Mucosa of descending colon (tissue), 3 donors: ENCODE data around the gene MX2. TPM values are rescaled to one million over a fixed set of nuclear protein-coding genes. Genes with fewer than 3 reads are reported as not detected.

Experiments used
- ATAC-seq: fragments of 200-7000 bp; cut with Tn5 transposase; one replicate; pipeline ENCODE4 v1.9.1; 2020; ENCODE audit warnings: mild to moderate bottlenecking, moderate library complexity
- DNase-seq, 3 donors: peaks; one replicate each; pipeline ENCODE4 v3.0.0-alpha.2; 2020
- H3K36me3 ChIP-seq: fragments of 200-600 bp; one replicate; pipeline ENCODE4 v1.8.0; 2021; ENCODE audit warnings: low read depth, mild to moderate bottlenecking
- H3K4me1 ChIP-seq: fragments of 200-600 bp; one replicate; pipeline ENCODE4 v1.8.0; 2021; ENCODE audit warnings: low read depth, mild to moderate bottlenecking
- H3K4me3 ChIP-seq: fragments of 200-600 bp; one replicate; pipeline ENCODE4 v1.8.0; 2021; ENCODE audit warnings: mild to moderate bottlenecking
- H3K9me3 ChIP-seq: fragments of 200-600 bp; one replicate; pipeline ENCODE4 v1.8.0; 2021; ENCODE audit warnings: mild to moderate bottlenecking
- intact Hi-C, 2 donors: fragments of 100-400 bp; cut with DNase I in 1 of 2; cut with micrococcal nuclease in 1 of 2; formaldehyde crosslinking; loops; one replicate each; pipeline versions ENCODE4 v1.11.0 to v1.11.1; 2022; cut with DNase I, micrococcal nuclease
- total RNA-seq, 3 donors: library from RNA; stranded (reverse); fragmentation: NEBNext Ultra II Directional in 2 of 3; extraction: Animal tissue kit (Norgen Biotek cat#: 25700) in 2 of 3; gene quantifications; one replicate each; pipeline versions ENCODE4 v1.2.1 to v1.2.4, GENCODE V29; 2021 to 2023
- TF ChIP-seq, protein P1 (sequence below): fragments of 200-600 bp; IDR thresholded peaks from one replicate; pipeline ENCODE4 v1.8.0; 2022; ENCODE audit warnings: antibody characterized with exemption, mild to moderate bottlenecking
- donor health status: DM: no; HTN: no; CAD: no; lungs with moderate emphysema.
- donor health status: DM: no; HTN: no; CAD: no.
- donor health status: DM: no; HTN: yes; CAD: no.

MX2 gene
- total RNA-seq, 3 donors from 2014 or later = 2.5 to 9.2 (median 6.3) TPM

DNA sequence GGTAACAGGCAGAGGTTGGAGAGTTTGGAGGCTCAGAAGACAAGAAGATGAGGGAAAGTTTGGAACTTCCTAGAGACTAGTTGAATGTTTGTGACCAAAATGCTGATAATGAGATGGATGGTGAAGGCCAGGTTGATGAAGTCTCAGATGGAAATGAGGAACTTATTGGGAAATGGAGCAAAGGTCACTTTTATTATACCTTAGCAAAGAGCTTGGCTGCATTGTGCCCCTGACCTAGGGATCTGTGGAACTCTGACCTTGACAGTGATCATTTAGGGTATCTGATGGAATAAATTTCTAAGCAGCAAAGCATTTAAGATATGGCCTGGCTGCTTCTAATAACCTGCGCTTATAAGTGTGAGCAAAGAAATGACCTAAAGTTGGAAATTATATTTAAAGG is 28.1 kb upstream of the MX2 start:
- no peak for DNase-seq
- intact Hi-C loops = no loop called here
- Histone ChIP-seq H3K4me1 (no peaks in the 10 kb centered on the region), H3K36me3 (no peaks in the 10 kb centered on the region), H3K9me3 (peaks cover 8% of the 10 kb centered on the region), H3K4me3 (no peak overlapping the region)
- TF ChIP-seq, protein P1, sequence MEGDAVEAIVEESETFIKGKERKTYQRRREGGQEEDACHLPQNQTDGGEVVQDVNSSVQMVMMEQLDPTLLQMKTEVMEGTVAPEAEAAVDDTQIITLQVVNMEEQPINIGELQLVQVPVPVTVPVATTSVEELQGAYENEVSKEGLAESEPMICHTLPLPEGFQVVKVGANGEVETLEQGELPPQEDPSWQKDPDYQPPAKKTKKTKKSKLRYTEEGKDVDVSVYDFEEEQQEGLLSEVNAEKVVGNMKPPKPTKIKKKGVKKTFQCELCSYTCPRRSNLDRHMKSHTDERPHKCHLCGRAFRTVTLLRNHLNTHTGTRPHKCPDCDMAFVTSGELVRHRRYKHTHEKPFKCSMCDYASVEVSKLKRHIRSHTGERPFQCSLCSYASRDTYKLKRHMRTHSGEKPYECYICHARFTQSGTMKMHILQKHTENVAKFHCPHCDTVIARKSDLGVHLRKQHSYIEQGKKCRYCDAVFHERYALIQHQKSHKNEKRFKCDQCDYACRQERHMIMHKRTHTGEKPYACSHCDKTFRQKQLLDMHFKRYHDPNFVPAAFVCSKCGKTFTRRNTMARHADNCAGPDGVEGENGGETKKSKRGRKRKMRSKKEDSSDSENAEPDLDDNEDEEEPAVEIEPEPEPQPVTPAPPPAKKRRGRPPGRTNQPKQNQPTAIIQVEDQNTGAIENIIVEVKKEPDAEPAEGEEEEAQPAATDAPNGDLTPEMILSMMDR = no peak
- no peak for ATAC-seq

DNA sequence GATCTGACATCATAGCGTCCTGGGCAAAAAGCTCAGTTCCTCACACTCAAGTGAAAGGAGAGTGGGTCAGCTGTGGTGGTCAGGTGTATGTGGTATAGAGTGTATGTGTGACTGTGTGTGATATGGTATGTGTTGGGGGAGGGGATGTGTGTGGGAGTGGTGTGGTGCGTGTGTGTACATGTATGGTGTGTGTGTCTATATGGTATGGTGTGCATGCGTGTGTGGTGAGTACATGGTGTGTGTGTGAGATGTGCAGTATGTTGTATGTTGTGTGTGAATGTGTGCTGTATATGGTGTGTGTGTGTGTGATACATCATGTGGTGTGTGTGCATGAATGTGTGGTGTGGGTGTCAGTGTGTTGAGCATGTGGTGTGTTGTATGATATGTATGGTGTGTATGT is 24.3 kb upstream of the MX2 start:
- ATAC-seq = no peak
- no peaks in the 10 kb centered on the region for H3K36me3 ChIP-seq
- no peak for DNase-seq
- intact Hi-C loops = no loop called here
- TF ChIP-seq, protein P1 = no peak
- no peaks in the 10 kb centered on the region for H3K4me1 ChIP-seq
- H3K9me3 ChIP-seq = peaks cover 8% of the 10 kb centered on the region
- H3K4me3 ChIP-seq = no peak overlapping the region

DNA sequence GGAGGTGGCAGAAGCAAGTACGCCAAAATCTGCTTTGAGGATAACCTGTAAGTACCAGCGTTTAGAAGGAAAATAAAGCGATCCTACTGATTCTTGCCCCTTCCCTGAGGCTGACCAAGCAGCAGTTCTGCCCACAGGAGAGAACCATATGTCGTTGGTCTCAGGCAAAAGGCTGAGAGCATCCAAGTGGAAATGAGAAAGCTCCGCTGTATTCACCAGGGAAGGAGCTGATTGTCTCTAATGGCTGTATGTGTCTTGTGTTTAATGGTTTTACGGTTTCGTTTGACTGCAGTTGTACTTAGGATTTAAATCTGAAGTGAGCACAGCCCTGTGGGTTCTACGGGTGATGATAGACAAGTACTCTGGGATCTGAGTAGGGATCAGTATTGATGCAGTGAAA is 23.4 kb upstream of the MX2 start:
- Histone ChIP-seq H3K4me3 (no peak overlapping the region), H3K4me1 (no peaks in the 10 kb centered on the region), H3K36me3 (no peaks in the 10 kb centered on the region), H3K9me3 (peaks cover 8% of the 10 kb centered on the region)
- intact Hi-C loops = no loop called here
- TF ChIP-seq, protein P1 = no peak
- ATAC-seq (no peak), DNase-seq (no peak)

GRCh38 chr21:41342035-41342434 is 19.8 kb upstream of the MX2 start:
- no peaks in the 10 kb centered on the region for H3K4me1 ChIP-seq
- DNase-seq = no peak
- intact Hi-C loops = no loop called here
- no peak overlapping the region for H3K4me3 ChIP-seq
- ATAC-seq = no peak
- H3K36me3 ChIP-seq = no peaks in the 10 kb centered on the region
- H3K9me3 ChIP-seq = no peaks in the 10 kb centered on the region
- TF ChIP-seq, protein P1 = no peak

GRCh38 chr21:41344146-41344545 is 17.7 kb upstream of the MX2 start:
- Histone ChIP-seq H3K9me3 (no peaks in the 10 kb centered on the region), H3K4me3 (no peak overlapping the region), H3K4me1 (no peaks in the 10 kb centered on the region), H3K36me3 (no peaks in the 10 kb centered on the region)
- ATAC-seq (no peak), DNase-seq (no peak)
- intact Hi-C loops = no loop called here
- TF ChIP-seq, protein P1 = no peak

DNA sequence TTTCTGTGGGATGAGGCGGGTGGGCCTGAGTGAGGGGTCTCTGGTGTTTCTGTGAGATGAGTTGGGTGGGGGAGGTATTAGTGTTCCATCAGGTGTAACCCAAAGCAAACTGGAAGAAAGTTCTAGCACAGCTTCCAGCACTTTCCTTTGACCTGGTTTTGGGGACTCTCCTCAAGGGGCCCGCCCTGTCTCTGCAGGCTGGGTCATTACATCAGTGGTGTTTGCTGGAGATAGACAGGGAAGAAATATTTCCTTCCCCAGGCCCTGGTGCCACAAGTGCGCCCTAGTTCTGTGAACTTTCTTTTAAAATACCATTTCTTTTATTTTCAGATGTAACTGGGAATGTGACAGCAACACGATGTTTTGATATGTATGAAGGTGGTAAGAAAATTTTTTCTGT is 16.5 kb upstream of the MX2 start:
- intact Hi-C loops = no loop called here
- no peaks in the 10 kb centered on the region for H3K36me3 ChIP-seq
- TF ChIP-seq, protein P1 = no peak
- no peak for ATAC-seq
- no peak overlapping the region for H3K4me3 ChIP-seq
- no peak for DNase-seq
- no peaks in the 10 kb centered on the region for H3K9me3 ChIP-seq
- no peaks in the 10 kb centered on the region for H3K4me1 ChIP-seq
